Endodermal cell (in vitro differentiated cells): ENCODE data around the gene MYO19. TPM values are rescaled to one million over a fixed set of nuclear protein-coding genes. Genes with fewer than 3 reads are reported as not detected.

Source experiments
- DNase-seq: peaks from one replicate; pipeline ENCODE4 v3.0.0-alpha.2; 2017
- H3K27ac ChIP-seq: 2 replicates; pipeline ENCODE4 v1.5.1; 2013; ENCODE audit warnings: mild to moderate bottlenecking, low read depth, low read length, moderate library complexity
- H3K27me3 ChIP-seq: 2 replicates; pipeline ENCODE4 v1.6.1; 2013; ENCODE audit warnings: mild to moderate bottlenecking, low read length, moderate library complexity; ENCODE audit not compliant: insufficient read depth, control insufficient read depth, poor library complexity, severe bottlenecking
- H3K36me3 ChIP-seq: 2 replicates; pipeline ENCODE4 v1.7.0; 2013; ENCODE audit warnings: mild to moderate bottlenecking, low read length, moderate library complexity; ENCODE audit not compliant: control insufficient read depth, insufficient read depth
- H3K4me1 ChIP-seq: one replicate; pipeline ENCODE4 v1.7.0; 2013; ENCODE audit warnings: low read length; ENCODE audit not compliant: control insufficient read depth, insufficient read depth
- H3K4me3 ChIP-seq: 2 replicates; pipeline ENCODE4 v1.5.1; 2013; ENCODE audit warnings: mild to moderate bottlenecking, low read length, moderate library complexity
- H3K9ac ChIP-seq: 2 replicates; pipeline ENCODE4 v1.6.1; 2013; ENCODE audit warnings: mild to moderate bottlenecking, low read length, moderate library complexity; ENCODE audit not compliant: poor library complexity, severe bottlenecking; ENCODE audit errors: extremely low read depth
- H3K9me3 ChIP-seq: 2 replicates; pipeline ENCODE4 v1.6.1; 2013; ENCODE audit warnings: mild to moderate bottlenecking, low read length, moderate library complexity; ENCODE audit not compliant: control insufficient read depth
- H3K27ac Mint-ChIP-seq: 2 replicates; pipeline ENCODE4 v1.8.0; 2020; ENCODE audit warnings: mixed read lengths
- H3K27me3 Mint-ChIP-seq: 2 replicates; pipeline ENCODE4 v1.8.0; 2021; ENCODE audit warnings: mild to moderate bottlenecking, mixed read lengths; ENCODE audit not compliant: insufficient read depth
- H3K36me3 Mint-ChIP-seq: 2 replicates; pipeline ENCODE4 v1.8.0; 2020; ENCODE audit warnings: low read depth, mixed read lengths
- H3K4me1 Mint-ChIP-seq: 2 replicates; pipeline ENCODE4 v1.8.0; 2020; ENCODE audit warnings: mixed read lengths
- H3K4me3 Mint-ChIP-seq: 2 replicates; pipeline ENCODE4 v1.8.0; 2020; ENCODE audit warnings: mild to moderate bottlenecking, moderate library complexity, mixed read lengths
- H3K9me3 Mint-ChIP-seq: 2 replicates; pipeline ENCODE4 v1.8.0; 2020; ENCODE audit warnings: mild to moderate bottlenecking, mixed read lengths
- whole genome bisulfite sequencing, 2 experiments: methylation state at CpG; one replicate each; pipeline versions ENCODE4 v1.1.5 to v1.1.7; 2013; ENCODE audit warnings: missing lambda C conversion rate in 2 of 2, mixed read lengths in 1 of 2; ENCODE audit not compliant: insufficient coverage in 1 of 2, insufficient read length in 1 of 2; 5-methylcytosine and 5-hydroxymethylcytosine counted together
- total RNA-seq, 2 donors: library from RNA; stranded (reverse); fragmentation: NEBNext Ultra II Directional in 1 of 2; extraction: Animal tissue kit (Norgen Biotek cat#: 25700) in 1 of 2; gene quantifications; 2 replicates in 1 of 2; 3 replicates in 1 of 2; pipeline ENCODE4 v1.2.1, GENCODE V29; 2021
- TF ChIP-seq, protein P1 (sequence below): fragments of 200-600 bp; sonication (generic); conservative IDR thresholded peaks from 2 replicates; pipeline ENCODE4 v1.5.0; 2021; ENCODE audit warnings: antibody characterized with exemption, mild to moderate bottlenecking

Gene MYO19
- total RNA-seq, 2 donors from 2014 or later = 133 to 154 TPM

DNA sequence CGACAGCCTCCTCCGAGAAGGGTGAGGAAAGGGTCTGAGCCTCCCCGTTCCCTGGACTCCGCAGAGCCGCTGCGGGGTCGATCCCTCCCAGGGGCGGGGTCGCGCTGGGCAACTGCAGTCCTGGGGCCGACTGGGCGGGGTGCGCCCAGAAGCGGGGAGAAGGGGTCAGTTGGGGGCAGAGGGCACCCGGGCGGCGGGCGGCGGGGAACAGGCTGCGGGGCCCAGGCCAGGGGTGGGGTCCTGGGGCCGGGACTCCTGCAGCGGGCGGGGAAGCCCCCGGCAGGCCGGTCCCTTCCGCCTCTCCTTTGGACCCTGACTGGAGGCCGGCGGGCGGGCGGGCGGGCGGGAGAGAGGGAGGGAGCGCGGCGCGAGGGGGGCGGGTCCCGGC is 10.4 kb upstream of the MYO19 start:
- peak overlapping the region; percentile 94 for H3K27ac Mint-ChIP-seq
- H3K27me3 ChIP-seq = no peaks in the 10 kb centered on the region
- no peak for DNase-seq
- peak overlapping the region; percentile 95 for H3K9ac ChIP-seq
- H3K36me3 ChIP-seq = peaks cover 28% of the 10 kb centered on the region
- peak overlapping the region; percentile 93 for H3K4me3 Mint-ChIP-seq
- TF ChIP-seq, protein P1, sequence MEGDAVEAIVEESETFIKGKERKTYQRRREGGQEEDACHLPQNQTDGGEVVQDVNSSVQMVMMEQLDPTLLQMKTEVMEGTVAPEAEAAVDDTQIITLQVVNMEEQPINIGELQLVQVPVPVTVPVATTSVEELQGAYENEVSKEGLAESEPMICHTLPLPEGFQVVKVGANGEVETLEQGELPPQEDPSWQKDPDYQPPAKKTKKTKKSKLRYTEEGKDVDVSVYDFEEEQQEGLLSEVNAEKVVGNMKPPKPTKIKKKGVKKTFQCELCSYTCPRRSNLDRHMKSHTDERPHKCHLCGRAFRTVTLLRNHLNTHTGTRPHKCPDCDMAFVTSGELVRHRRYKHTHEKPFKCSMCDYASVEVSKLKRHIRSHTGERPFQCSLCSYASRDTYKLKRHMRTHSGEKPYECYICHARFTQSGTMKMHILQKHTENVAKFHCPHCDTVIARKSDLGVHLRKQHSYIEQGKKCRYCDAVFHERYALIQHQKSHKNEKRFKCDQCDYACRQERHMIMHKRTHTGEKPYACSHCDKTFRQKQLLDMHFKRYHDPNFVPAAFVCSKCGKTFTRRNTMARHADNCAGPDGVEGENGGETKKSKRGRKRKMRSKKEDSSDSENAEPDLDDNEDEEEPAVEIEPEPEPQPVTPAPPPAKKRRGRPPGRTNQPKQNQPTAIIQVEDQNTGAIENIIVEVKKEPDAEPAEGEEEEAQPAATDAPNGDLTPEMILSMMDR = no peak
- no peaks in the 10 kb centered on the region for H3K9me3 Mint-ChIP-seq
- peak overlapping the region; percentile 89 for H3K27ac ChIP-seq
- H3K4me3 ChIP-seq = peak overlapping the region; percentile 95
- peaks cover 18% of the 10 kb centered on the region for H3K4me1 Mint-ChIP-seq
- no peaks in the 10 kb centered on the region for H3K27me3 Mint-ChIP-seq
- H3K9me3 ChIP-seq = no peaks in the 10 kb centered on the region
- WGBS, 2 experiments = 0% methylated on average over 33 of the region's 38 CpGs; no CpG with 5 or more reads in 1 of the 2 experiments
- peaks cover 10% of the 10 kb centered on the region for H3K36me3 Mint-ChIP-seq
- no peaks in the 10 kb centered on the region for H3K4me1 ChIP-seq

DNA sequence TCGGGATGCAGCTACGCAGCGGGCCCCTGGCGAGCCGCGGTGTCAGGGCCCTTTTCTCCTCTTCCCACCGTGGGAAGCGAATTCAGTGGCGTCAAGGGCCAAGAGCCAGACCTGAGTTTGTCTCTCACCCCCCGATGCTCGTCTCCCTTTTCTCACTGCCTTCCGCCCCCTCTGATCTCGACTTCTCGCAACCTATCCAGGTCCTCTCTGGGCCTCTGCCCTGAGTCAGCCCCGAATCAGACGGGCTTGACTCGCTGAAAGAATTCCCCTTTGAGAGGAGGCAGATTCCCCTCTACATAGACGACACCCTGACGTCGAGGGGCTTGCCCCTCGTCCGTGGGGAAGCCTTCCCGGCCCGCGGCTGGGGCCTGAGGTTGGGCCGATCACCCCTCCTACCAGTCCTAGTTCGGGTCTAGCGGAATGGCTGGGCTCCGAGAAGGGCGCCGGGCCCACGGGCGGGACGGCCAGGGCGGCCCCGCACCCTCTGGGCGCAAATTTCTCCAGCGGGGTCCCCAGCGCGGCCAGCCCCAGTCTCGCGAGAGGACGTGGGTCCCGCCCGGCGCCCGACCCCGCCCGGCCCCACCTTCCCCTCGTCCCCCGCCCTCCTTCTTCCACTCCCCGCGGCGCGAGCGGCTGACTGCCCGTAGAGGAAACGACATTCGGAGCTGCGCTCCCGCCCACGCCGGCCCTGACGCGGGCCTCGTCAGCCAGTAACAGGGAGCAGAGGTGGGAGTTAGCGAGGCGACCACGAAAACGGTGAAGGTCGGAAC is 9.8 kb upstream of the MYO19 start, which contains the start of gene GGNBP2:
GGNBP2 (plus strand) TSS at position 613 of the 770 bp plus-strand sequence. CDS start 806 bp downstream, outside the sequence.
- peaks cover 16% of the 10 kb centered on the region for H3K4me1 Mint-ChIP-seq
- H3K9me3 ChIP-seq = no peaks in the 10 kb centered on the region
- H3K36me3 Mint-ChIP-seq = peaks cover 11% of the 10 kb centered on the region
- TF ChIP-seq, protein P1 = no peak
- peak within 1 kb of the TSS; percentile 93 for H3K4me3 Mint-ChIP-seq
- H3K27ac ChIP-seq = peak within 1 kb of the TSS; percentile 94
- 0% methylated on average over 16 to 67 of the region's 71 CpGs for WGBS, 2 experiments
- no peaks in the 10 kb centered on the region for H3K9me3 Mint-ChIP-seq
- peak within 1 kb of the TSS; percentile 99 for H3K4me3 ChIP-seq
- H3K27ac Mint-ChIP-seq = peak within 1 kb of the TSS; percentile 99
- H3K9ac ChIP-seq = peak within 1 kb of the TSS; percentile 95
- peak; percentile 99 for DNase-seq
- no peaks in the 10 kb centered on the region for H3K4me1 ChIP-seq
- peaks cover 23% of the 10 kb centered on the region for H3K36me3 ChIP-seq
- no peaks in the 10 kb centered on the region for H3K27me3 Mint-ChIP-seq
- H3K27me3 ChIP-seq = no peaks in the 10 kb centered on the region

DNA sequence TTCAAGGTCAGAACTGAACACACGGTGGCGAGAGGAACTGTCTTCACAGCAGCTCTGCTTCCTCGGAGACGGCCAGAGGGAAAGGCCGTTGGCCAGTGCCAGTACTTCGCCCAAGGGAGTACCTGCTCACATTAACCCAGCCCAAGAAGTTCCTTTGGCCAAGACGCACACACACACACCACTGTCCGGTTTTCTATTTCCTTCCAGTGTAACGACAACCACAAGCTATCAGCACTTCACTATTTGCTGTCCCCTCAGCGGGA is 9.3 kb upstream of the MYO19 start:
- Histone ChIP-seq H3K36me3 (peaks cover 21% of the 10 kb centered on the region), H3K4me3 (peak overlapping the region; percentile 95), H3K27ac (peak overlapping the region; percentile 89), H3K4me1 (no peaks in the 10 kb centered on the region), H3K9ac (peak overlapping the region; percentile 95), H3K9me3 (no peaks in the 10 kb centered on the region), H3K27me3 (no peaks in the 10 kb centered on the region)
- peak; percentile 86 for DNase-seq
- Mint-ChIP-seq H3K27me3 (no peaks in the 10 kb centered on the region), H3K36me3 (peaks cover 9% of the 10 kb centered on the region), H3K9me3 (no peaks in the 10 kb centered on the region), H3K4me3 (peak overlapping the region; percentile 93), H3K27ac (peak overlapping the region; percentile 99), H3K4me1 (peaks cover 16% of the 10 kb centered on the region)
- TF ChIP-seq, protein P1 = peak; percentile 31
- WGBS, 2 experiments = 5 to 10% methylated on average over 4 to 10 of the region's 10 CpGs
